Measurements from ENCODE around the gene ITPKC.

The ITPKC gene

DNA sequence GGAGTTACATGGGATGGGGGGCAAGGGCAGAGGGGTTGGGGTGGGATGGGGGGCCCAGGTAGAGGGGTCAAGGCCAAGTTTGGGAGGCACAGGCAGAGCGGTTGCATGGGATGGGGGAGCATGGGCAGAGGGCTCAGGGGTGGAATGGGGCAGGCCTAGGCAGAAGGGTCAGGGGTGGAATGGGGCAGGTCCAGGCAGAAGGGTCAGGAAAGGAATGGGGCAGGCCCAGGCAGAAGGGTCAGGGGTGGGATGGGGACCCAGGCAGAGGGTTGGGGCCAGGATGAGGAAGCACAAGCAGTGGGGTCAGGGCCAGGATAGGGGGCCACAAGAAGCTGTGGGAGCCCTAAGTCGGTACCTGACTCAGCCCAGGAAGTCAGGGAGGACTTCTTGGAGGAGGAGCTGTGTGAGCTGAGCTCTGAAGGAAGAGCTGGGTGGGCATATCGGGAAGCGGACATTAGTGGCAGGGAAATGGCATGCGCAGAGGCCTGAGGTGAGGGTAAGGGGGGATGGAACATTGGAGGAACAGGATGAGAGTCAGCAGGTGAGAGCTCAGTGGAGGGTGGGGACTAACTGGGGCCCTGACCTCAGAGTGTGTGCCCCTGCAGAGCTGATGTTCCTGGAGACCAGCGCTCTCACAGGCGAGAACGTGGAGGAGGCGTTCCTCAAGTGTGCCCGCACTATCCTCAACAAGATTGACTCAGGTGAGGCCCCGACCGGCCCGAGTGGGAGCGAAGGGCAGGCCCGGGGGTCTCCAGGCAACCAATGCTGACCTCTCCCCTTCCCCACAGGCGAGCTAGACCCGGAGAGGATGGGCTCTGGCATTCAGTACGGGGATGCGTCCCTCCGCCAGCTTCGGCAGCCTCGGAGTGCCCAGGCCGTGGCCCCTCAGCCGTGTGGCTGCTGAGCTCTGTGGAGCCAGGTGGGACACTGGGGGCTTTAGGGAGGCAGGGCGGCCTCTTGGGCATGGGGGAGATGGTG is 69.4 kb downstream of the ITPKC start:
- no peak for DNase-seq
